GM21717 (cell line): ENCODE data around the gene COL2A1.
"Not testable (repeated sequence)": the region's sequence is repeated elsewhere in the genome, so short reads cannot be mapped to it uniquely, and the experiment has no call there.

Experiments used
- ATAC-seq: cut with Tn5 transposase; IDR thresholded peaks from one replicate; pipeline ENCODE4 v1.9.1; 2021; ENCODE audit warnings: mild to moderate bottlenecking, moderate library complexity; ENCODE audit not compliant: unreplicated experiment

The COL2A1 gene

GRCh38 chr12:47978598-47978873 is 25.7 kb downstream of the COL2A1 start:
- ATAC-seq = no peak

- no peak for ATAC-seq
Measured at GRCh38 chr12:47977772-47978597, 26.3 kb downstream of the COL2A1 start.

- no peak for ATAC-seq
Measured at GRCh38 chr12:47977046-47977771, 27.1 kb downstream of the COL2A1 start.

- ATAC-seq = no peak
Measured at GRCh38 chr12:47975816-47976215, 28.5 kb downstream of the COL2A1 start.

GRCh38 chr12:47975036-47975620 is 29.1 kb downstream of the COL2A1 start:
- no peak for ATAC-seq

- ATAC-seq = no peak
Measured at GRCh38 chr12:47973870-47974269, 30.4 kb downstream of the COL2A1 start.

GRCh38 chr12:47972895-47973294 is 31.4 kb downstream of the COL2A1 start:
- ATAC-seq = no peak

- no peak for ATAC-seq
Measured at GRCh38 chr12:47970843-47971242, 33.4 kb downstream of the COL2A1 start.

- ATAC-seq = no peak
Measured at GRCh38 chr12:47969845-47970244, 34.4 kb downstream of the COL2A1 start.

- ATAC-seq = no peak
Measured at GRCh38 chr12:47967461-47968321, 36.6 kb downstream of the COL2A1 start.

- ATAC-seq = no peak
Measured at GRCh38 chr12:47965581-47965980, 38.7 kb downstream of the COL2A1 start.

- ATAC-seq = no peak
Measured at GRCh38 chr12:47964106-47964728, 40.1 kb downstream of the COL2A1 start.

- ATAC-seq = peak; percentile 89
Measured at GRCh38 chr12:47963340-47964040, 40.8 kb downstream of the COL2A1 start, which contains the start of gene TMEM106C. Gene TMEM106C (plus strand): TSS chr12:47963596. CDS start chr12:47964237, 641 bp downstream.

GRCh38 chr12:47962198-47962597 is 42.1 kb downstream of the COL2A1 start:
- ATAC-seq = no peak

GRCh38 chr12:47957671-47958070 is 46.6 kb downstream of the COL2A1 start:
- ATAC-seq = not testable (repeated sequence)

GRCh38 chr12:47955059-47955458 is 49.2 kb downstream of the COL2A1 start:
- ATAC-seq = no peak

- no peak for ATAC-seq
Measured at GRCh38 chr12:47954467-47955045, 49.7 kb downstream of the COL2A1 start.

- no peak for ATAC-seq
Measured at GRCh38 chr12:47954058-47954457, 50.2 kb downstream of the COL2A1 start.

- no peak for ATAC-seq
Measured at GRCh38 chr12:47950856-47951468, 53.3 kb downstream of the COL2A1 start.
